ENCODE results near the gene RPS19BP1. TPM values are rescaled to one million over a fixed set of nuclear protein-coding genes. Genes with fewer than 3 reads are reported as not detected.
A peak's percentile ranks its signal among the peaks of the same experiment; 100 is the strongest.

Gene RPS19BP1
- total RNA-seq, 1 donor from 2014 or later, result 72.6 TPM

DNA sequence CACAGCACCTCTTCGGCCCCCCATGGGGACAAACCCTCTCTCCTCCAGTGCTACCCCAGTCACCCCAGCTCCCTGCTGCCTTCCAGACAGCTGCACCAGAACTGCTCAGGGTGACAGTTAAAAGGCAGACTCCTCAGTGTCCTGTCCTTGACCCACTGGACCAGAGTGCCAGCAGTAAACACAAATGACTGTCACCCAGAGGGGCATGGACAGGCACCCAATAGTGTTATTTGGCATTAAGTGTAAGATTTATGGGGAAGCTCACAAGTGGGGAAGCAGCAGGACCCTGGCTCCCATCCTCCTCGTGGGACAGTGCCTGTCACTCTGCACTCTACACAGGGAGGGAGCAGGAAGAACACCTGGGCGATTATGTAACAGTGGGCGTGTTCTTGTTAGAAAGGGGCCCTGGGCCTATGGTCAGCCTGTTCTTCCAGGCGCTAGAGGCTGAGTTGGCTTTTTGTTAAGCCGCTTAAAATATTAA is 5.0 kb downstream of the RPS19BP1 start:
- no peaks in the 10 kb centered on the region for H3K9me3 Mint-ChIP-seq
- H3K4me1 Mint-ChIP-seq, result peaks cover 78% of the 10 kb centered on the region
- peak overlapping the region; percentile 98 for H3K4me3 Mint-ChIP-seq
- TF ChIP-seq, protein P1, sequence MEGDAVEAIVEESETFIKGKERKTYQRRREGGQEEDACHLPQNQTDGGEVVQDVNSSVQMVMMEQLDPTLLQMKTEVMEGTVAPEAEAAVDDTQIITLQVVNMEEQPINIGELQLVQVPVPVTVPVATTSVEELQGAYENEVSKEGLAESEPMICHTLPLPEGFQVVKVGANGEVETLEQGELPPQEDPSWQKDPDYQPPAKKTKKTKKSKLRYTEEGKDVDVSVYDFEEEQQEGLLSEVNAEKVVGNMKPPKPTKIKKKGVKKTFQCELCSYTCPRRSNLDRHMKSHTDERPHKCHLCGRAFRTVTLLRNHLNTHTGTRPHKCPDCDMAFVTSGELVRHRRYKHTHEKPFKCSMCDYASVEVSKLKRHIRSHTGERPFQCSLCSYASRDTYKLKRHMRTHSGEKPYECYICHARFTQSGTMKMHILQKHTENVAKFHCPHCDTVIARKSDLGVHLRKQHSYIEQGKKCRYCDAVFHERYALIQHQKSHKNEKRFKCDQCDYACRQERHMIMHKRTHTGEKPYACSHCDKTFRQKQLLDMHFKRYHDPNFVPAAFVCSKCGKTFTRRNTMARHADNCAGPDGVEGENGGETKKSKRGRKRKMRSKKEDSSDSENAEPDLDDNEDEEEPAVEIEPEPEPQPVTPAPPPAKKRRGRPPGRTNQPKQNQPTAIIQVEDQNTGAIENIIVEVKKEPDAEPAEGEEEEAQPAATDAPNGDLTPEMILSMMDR (conservative IDR thresholded peaks at IDR 0.05), result no peak
- H3K27me3 Mint-ChIP-seq (ENCODE audit: low read depth), result peaks cover 34% of the 10 kb centered on the region
- H3K36me3 Mint-ChIP-seq (ENCODE audit: low read depth), result peaks cover 27% of the 10 kb centered on the region
- DNase-seq (ENCODE audit: low read depth, low spot score), result no peak
- peak overlapping the region; percentile 71 for H3K27ac Mint-ChIP-seq (ENCODE audit: unreplicated experiment)

DNA sequence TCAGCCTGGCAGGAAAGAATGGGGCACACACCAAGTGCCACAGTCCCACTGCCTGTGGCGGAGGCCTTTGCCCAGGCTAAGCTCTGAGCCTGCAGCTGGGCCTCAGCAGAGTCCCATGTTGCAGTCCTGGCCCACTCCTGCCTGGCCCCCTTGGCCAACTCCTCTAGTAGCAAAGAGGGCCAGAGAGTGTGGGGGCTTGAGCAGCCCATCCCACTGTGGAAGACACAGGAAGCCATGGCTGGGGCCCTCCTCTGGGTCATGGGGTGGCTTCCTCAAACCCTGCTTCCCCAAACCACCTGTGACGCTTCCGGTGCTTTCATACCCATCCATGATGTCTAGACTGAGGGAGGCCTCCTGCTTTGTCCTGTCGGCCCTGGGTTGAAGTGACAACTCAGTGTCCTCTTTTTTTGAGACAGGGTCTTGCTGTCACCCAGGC is 5.8 kb downstream of the RPS19BP1 start:
- Mint-ChIP-seq H3K36me3 (ENCODE audit: low read depth) (peaks cover 34% of the 10 kb centered on the region), H3K4me1 (peaks cover 81% of the 10 kb centered on the region), H3K27ac (ENCODE audit: unreplicated experiment) (no peak overlapping the region), H3K27me3 (ENCODE audit: low read depth) (peaks cover 38% of the 10 kb centered on the region), H3K9me3 (no peaks in the 10 kb centered on the region), H3K4me3 (peak overlapping the region; percentile 98)
- TF ChIP-seq, protein P1 (conservative IDR thresholded peaks at IDR 0.05), result no peak
- no peak for DNase-seq (ENCODE audit: low read depth, low spot score)

- TF ChIP-seq, protein P1 (conservative IDR thresholded peaks at IDR 0.05), result no peak
- Mint-ChIP-seq H3K4me3 (peak overlapping the region; percentile 88), H3K27me3 (ENCODE audit: low read depth) (peaks cover 44% of the 10 kb centered on the region), H3K27ac (ENCODE audit: unreplicated experiment) (no peak overlapping the region), H3K9me3 (no peaks in the 10 kb centered on the region), H3K4me1 (peaks cover 73% of the 10 kb centered on the region), H3K36me3 (ENCODE audit: low read depth) (peaks cover 42% of the 10 kb centered on the region)
- DNase-seq (ENCODE audit: low read depth, low spot score), result no peak
Observed at GRCh38 chr22:39525658-39525975, 6.9 kb downstream of the RPS19BP1 start.

DNA sequence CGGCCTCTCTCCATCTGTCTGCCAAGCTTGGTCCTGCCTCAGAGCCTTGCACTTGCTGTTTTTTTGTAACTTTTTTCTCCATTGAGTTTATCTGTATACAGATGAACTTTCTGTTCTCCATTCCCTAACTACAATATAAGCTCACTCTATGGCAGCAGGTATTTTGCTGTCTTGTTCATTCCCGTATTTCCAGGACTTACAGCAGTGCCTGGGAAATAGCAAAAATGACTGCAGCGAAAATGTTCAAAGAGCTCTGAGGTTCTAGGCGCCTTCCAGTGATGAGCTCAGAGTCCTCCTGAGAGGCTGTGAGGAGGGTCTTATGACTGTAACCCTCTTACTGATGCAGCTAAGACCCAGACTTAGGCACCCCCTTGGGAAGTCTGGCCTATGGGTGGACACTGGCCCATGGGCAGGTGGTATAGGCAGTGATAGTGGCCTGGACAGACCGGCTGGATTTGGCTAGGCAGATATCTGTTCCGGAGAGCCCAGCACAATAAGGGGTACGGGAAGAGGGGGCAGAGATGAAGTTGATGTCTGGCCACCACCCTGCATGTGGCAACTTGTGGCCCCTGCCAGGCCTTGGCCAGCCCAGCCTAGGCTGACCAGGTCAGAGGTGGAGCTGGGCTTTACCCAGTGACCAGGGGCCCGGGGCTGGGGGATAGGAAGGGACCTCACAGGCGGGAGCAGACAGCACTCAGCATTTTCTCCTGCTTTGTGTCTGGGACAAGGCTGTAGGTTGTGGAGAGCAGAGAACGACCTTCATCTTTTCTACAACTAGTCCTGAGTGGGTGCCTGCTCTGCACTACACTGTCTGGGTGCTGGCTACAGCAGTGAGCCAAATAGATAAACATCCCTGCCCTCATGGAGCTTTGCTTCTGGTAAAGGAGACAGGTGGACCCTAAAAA is 7.5 kb downstream of the RPS19BP1 start:
- peaks cover 45% of the 10 kb centered on the region for H3K36me3 Mint-ChIP-seq (ENCODE audit: low read depth)
- H3K27me3 Mint-ChIP-seq (ENCODE audit: low read depth), result peaks cover 49% of the 10 kb centered on the region
- H3K4me3 Mint-ChIP-seq, result peak overlapping the region; percentile 88
- H3K9me3 Mint-ChIP-seq, result peaks cover 2% of the 10 kb centered on the region
- peaks cover 76% of the 10 kb centered on the region for H3K4me1 Mint-ChIP-seq
- no peak for DNase-seq (ENCODE audit: low read depth, low spot score)
- H3K27ac Mint-ChIP-seq (ENCODE audit: unreplicated experiment), result no peak overlapping the region
- TF ChIP-seq, protein P1 (conservative IDR thresholded peaks at IDR 0.05), result no peak

GRCh38 chr22:39524089-39524752 is 8.3 kb downstream of the RPS19BP1 start:
- TF ChIP-seq, protein P1 (conservative IDR thresholded peaks at IDR 0.05), result no peak
- DNase-seq (ENCODE audit: low read depth, low spot score), result no peak
- Mint-ChIP-seq H3K4me3 (peak overlapping the region; percentile 88), H3K27ac (ENCODE audit: unreplicated experiment) (no peak overlapping the region), H3K36me3 (ENCODE audit: low read depth) (peaks cover 45% of the 10 kb centered on the region), H3K27me3 (ENCODE audit: low read depth) (peaks cover 53% of the 10 kb centered on the region), H3K4me1 (peaks cover 72% of the 10 kb centered on the region), H3K9me3 (peaks cover 2% of the 10 kb centered on the region)

All from neural crest cell (in vitro differentiated cells).